Lung (tissue), 12 donors: ENCODE data around the gene CHST9. TPM values are rescaled to one million over a fixed set of nuclear protein-coding genes. Genes with fewer than 3 reads are reported as not detected.

Experiments used
- ATAC-seq: fragments of 200-7000 bp; cut with Tn5 transposase; one replicate; pipeline ENCODE4 v1.9.1; 2020; ENCODE audit warnings: moderate number of reproducible peaks; ENCODE audit not compliant: insufficient read depth, low FRiP score
- DNase-seq, 3 donors: peaks; one replicate each; pipeline ENCODE4 v3.0.0-alpha.2; 2013 to 2017
- H3K27ac ChIP-seq, 2 donors: one replicate each; pipeline ENCODE4 v1.5.1; 2013; ENCODE audit warnings: mild to moderate bottlenecking in 2 of 2, moderate library complexity in 2 of 2, control low read depth in 1 of 2, inconsistent platforms in 1 of 2, low read depth in 1 of 2, low read length in 1 of 2
- H3K27me3 ChIP-seq, 3 donors: one replicate each; pipeline ENCODE4 v1.5.1; 2013; ENCODE audit warnings: low read length in 2 of 3; ENCODE audit not compliant: control insufficient read depth in 3 of 3, insufficient read depth in 3 of 3
- H3K36me3 ChIP-seq, 4 donors: one replicate each; pipeline ENCODE4 v1.5.1; 2013; ENCODE audit warnings: low read length in 4 of 4, mild to moderate bottlenecking in 1 of 4, moderate library complexity in 1 of 4; ENCODE audit not compliant: control insufficient read depth in 4 of 4, insufficient read depth in 4 of 4
- H3K4me1 ChIP-seq, 5 donors: one replicate each; pipeline ENCODE4 v1.5.1; 2013; ENCODE audit warnings: low read length in 5 of 5, mild to moderate bottlenecking in 2 of 5, moderate library complexity in 1 of 5; ENCODE audit not compliant: control insufficient read depth in 5 of 5, insufficient read depth in 5 of 5
- H3K4me3 ChIP-seq: one replicate; pipeline ENCODE4 v1.5.1; 2013; ENCODE audit warnings: mild to moderate bottlenecking, control low read depth, moderate library complexity
- H3K9ac ChIP-seq, 2 donors: one replicate each; pipeline ENCODE4 v1.5.1; 2013; ENCODE audit warnings: low read length in 2 of 2, control low read depth in 1 of 2; ENCODE audit not compliant: insufficient read depth in 1 of 2
- H3K9me3 ChIP-seq, 4 donors: one replicate each; pipeline ENCODE4 v1.5.1; 2013; ENCODE audit warnings: low read length in 3 of 4, mild to moderate bottlenecking in 1 of 4, moderate library complexity in 1 of 4; ENCODE audit not compliant: control insufficient read depth in 4 of 4, insufficient read depth in 3 of 4
- CTCF ChIP-seq: IDR thresholded peaks from 2 replicates; pipeline ENCODE4 v1.5.1; 2012; ENCODE audit warnings: mild to moderate bottlenecking; ENCODE audit errors: control extremely low read depth, extremely low read depth
- WGBS, 2 donors: extraction: QIAGEN DNeasy Blood & Tissue Kit; methylation state at CpG; one replicate each; pipeline ENCODE4 v1.1.7; 2013; 5-methylcytosine and 5-hydroxymethylcytosine counted together
- polyA plus RNA-seq, 2 donors: library from polyadenylated mRNA; stranded (reverse); fragments of 200-250 nt; gene quantifications; one replicate each; pipeline ENCODE4 v1.2.1, GENCODE V29; 2013
- total RNA-seq, 2 donors: library from RNA; depleted of rRNA in 1 of 2; stranded (reverse); fragments of >200 nt in 1 of 2; gene quantifications; one replicate each; pipeline ENCODE4 v1.2.1, GENCODE V29; 2014 to 2021
- donor health status: control.
- donor health status: control.
- donor health status: Bipolar disorder and iron deficiency.
- donor health status: healthy.
- donor health status: DM: yes; HTN: yes; CAD: no.

CHST9 gene
- total and polyA plus RNA-seq, 4 donors, result 2.9 to 19.6 (median 9.8) TPM

GRCh38 chr18:27143580-27144287 lies 41.4 kb downstream of the CHST9 start:
- ATAC-seq, result no peak

GRCh38 chr18:27142891-27143290 lies 42.2 kb downstream of the CHST9 start:
- Histone ChIP-seq H3K27ac (no peak overlapping the region), H3K4me3 (no peak overlapping the region), H3K27me3 (peaks cover 0 to 3% (median 0%) of the 10 kb centered on the region in 3 donors), H3K4me1 (no peaks in the 10 kb centered on the region), H3K9ac (no peak overlapping the region), H3K36me3 (no peaks in the 10 kb centered on the region), H3K9me3 (no peaks in the 10 kb centered on the region)
- 71 to 81% methylated on average over 2 of the region's 2 CpGs for WGBS, 2 donors
- DNase-seq, result no peak
- TF ChIP-seq CTCF, result no peak
- no peak for ATAC-seq

More at GRCh38 chr18:27143580-27144287, 41.4 kb downstream of the CHST9 start:
- Histone ChIP-seq H3K27me3 (no peaks in the 10 kb centered on the region), H3K4me1 (no peaks in the 10 kb centered on the region), H3K9me3 (no peaks in the 10 kb centered on the region), H3K27ac (no peak overlapping the region), H3K36me3 (no peaks in the 10 kb centered on the region), H3K9ac (no peak overlapping the region), H3K4me3 (no peak overlapping the region)
- TF ChIP-seq CTCF, result no peak
- WGBS, 2 donors, result 63 to 72% methylated on average over 10 of the region's 10 CpGs
- DNase-seq, result no peak

GRCh38 chr18:27141876-27142275 lies 43.2 kb downstream of the CHST9 start:
- no peak for DNase-seq
- peaks cover 0 to 10% (median 0%) of the 10 kb centered on the region in 3 donors for H3K27me3 ChIP-seq
- H3K9ac ChIP-seq, result no peak overlapping the region
- no peak overlapping the region for H3K4me3 ChIP-seq
- TF ChIP-seq CTCF, result no peak
- H3K9me3 ChIP-seq, result no peaks in the 10 kb centered on the region
- ATAC-seq, result no peak
- H3K27ac ChIP-seq, result no peak overlapping the region
- no peaks in the 10 kb centered on the region for H3K36me3 ChIP-seq
- no peaks in the 10 kb centered on the region for H3K4me1 ChIP-seq

GRCh38 chr18:27138079-27138478 lies 47.0 kb downstream of the CHST9 start:
- H3K9ac ChIP-seq, result no peak overlapping the region
- no peaks in the 10 kb centered on the region for H3K9me3 ChIP-seq
- no peak overlapping the region for H3K27ac ChIP-seq
- WGBS, 2 donors, result 53 to 65% methylated on average over 1 of the region's 1 CpG
- peaks cover 0 to 4% (median 0%) of the 10 kb centered on the region in 5 donors for H3K4me1 ChIP-seq
- TF ChIP-seq CTCF, result no peak
- DNase-seq, result no peak
- ATAC-seq, result no peak
- H3K36me3 ChIP-seq, result no peaks in the 10 kb centered on the region
- no peak overlapping the region for H3K4me3 ChIP-seq
- peaks cover 0 to 18% (median 3%) of the 10 kb centered on the region in 3 donors for H3K27me3 ChIP-seq
